ENCODE results near the gene MYO1B. TPM values are rescaled to one million over a fixed set of nuclear protein-coding genes. Genes with fewer than 3 reads are reported as not detected.

Gene MYO1B
- total RNA-seq, 1 experiment from 2014 or later = 37.8 TPM

DNA sequence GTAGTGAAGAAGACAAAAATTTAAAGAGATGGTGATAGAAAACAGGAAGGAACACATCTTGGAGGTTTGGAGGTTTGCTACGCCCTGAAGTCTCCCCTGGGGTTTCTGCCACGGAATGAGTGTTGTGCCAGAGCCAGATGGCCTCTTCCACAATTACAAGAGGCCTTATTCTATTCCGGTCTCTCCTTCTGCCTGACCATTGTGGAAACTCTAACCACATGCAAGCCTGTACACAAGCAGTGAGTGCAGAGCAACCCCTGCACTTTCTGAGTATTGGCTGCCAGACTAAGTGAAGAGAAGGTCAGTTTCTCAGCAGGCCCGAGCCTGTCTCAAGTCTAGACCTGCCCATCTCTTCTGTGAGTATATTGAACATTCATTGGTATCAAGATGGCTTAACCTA lies 22.7 kb upstream of the MYO1B start:
- no peak for DNase-seq (ENCODE audit: low spot score)
- Histone ChIP-seq H3K4me3 (ENCODE audit: low read depth, low read length, poor library complexity, severe bottlenecking) (no peak overlapping the region), H3K9me3 (ENCODE audit: low read depth, low read length, poor library complexity, severe bottlenecking) (no peaks in the 10 kb centered on the region), H3K27ac (ENCODE audit: low read depth, low read length, poor library complexity, severe bottlenecking) (no peak overlapping the region), H3K36me3 (ENCODE audit: insufficient read depth, low read length, poor library complexity, severe bottlenecking) (no peaks in the 10 kb centered on the region), H3K4me1 (ENCODE audit: insufficient read depth, low read length, poor library complexity, severe bottlenecking) (no peaks in the 10 kb centered on the region), H3K27me3 (replicated peaks; ENCODE audit: insufficient read depth, low read depth, low read length, poor library complexity) (no peaks in the 10 kb centered on the region)
- BruUV-seq (replicated peaks) = no TSS peak
- POLR2A ChIA-PET (ENCODE audit: low non-redundant PET) = no interaction called here
- CTCF ChIA-PET = no interaction called here
- no peak for TF ChIP-seq EZH2 (IDR thresholded peaks at IDR 0.05; ENCODE audit: borderline replicate concordance, low read depth, low read length, poor library complexity, severe bottlenecking)
- TF ChIP-seq, protein P1, sequence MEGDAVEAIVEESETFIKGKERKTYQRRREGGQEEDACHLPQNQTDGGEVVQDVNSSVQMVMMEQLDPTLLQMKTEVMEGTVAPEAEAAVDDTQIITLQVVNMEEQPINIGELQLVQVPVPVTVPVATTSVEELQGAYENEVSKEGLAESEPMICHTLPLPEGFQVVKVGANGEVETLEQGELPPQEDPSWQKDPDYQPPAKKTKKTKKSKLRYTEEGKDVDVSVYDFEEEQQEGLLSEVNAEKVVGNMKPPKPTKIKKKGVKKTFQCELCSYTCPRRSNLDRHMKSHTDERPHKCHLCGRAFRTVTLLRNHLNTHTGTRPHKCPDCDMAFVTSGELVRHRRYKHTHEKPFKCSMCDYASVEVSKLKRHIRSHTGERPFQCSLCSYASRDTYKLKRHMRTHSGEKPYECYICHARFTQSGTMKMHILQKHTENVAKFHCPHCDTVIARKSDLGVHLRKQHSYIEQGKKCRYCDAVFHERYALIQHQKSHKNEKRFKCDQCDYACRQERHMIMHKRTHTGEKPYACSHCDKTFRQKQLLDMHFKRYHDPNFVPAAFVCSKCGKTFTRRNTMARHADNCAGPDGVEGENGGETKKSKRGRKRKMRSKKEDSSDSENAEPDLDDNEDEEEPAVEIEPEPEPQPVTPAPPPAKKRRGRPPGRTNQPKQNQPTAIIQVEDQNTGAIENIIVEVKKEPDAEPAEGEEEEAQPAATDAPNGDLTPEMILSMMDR (conservative IDR thresholded peaks at IDR 0.05; ENCODE audit: low read depth, low read length) = no peak
- intact Hi-C loops (cut with micrococcal nuclease; ENCODE audit: unreplicated experiment) = no loop called here

GRCh38 chr2:191222952-191223351 lies 22.3 kb upstream of the MYO1B start:
- H3K4me3 ChIP-seq (ENCODE audit: low read depth, low read length, poor library complexity, severe bottlenecking) = no peak overlapping the region
- TF ChIP-seq, protein P1 (conservative IDR thresholded peaks at IDR 0.05; ENCODE audit: low read depth, low read length) = no peak
- no peak for TF ChIP-seq EZH2 (IDR thresholded peaks at IDR 0.05; ENCODE audit: borderline replicate concordance, low read depth, low read length, poor library complexity, severe bottlenecking)
- no TSS peak for BruUV-seq (replicated peaks)
- intact Hi-C loops (cut with micrococcal nuclease; ENCODE audit: unreplicated experiment) = no loop called here
- no peak overlapping the region for H3K27ac ChIP-seq (ENCODE audit: low read depth, low read length, poor library complexity, severe bottlenecking)
- no peaks in the 10 kb centered on the region for H3K27me3 ChIP-seq (replicated peaks; ENCODE audit: insufficient read depth, low read depth, low read length, poor library complexity)
- H3K9me3 ChIP-seq (ENCODE audit: low read depth, low read length, poor library complexity, severe bottlenecking) = no peaks in the 10 kb centered on the region
- H3K4me1 ChIP-seq (ENCODE audit: insufficient read depth, low read length, poor library complexity, severe bottlenecking) = no peaks in the 10 kb centered on the region
- ChIA-PET CTCF (interaction anchor here (0.5 kb wide), 1 partner anchor 289 kb away, joined by 3 read pairs; no protein-coding TSS in a partner anchor), POLR2A (ENCODE audit: low non-redundant PET) (no interaction called here)
- no peak for DNase-seq (ENCODE audit: low spot score)
- H3K36me3 ChIP-seq (ENCODE audit: insufficient read depth, low read length, poor library complexity, severe bottlenecking) = no peaks in the 10 kb centered on the region

DNA sequence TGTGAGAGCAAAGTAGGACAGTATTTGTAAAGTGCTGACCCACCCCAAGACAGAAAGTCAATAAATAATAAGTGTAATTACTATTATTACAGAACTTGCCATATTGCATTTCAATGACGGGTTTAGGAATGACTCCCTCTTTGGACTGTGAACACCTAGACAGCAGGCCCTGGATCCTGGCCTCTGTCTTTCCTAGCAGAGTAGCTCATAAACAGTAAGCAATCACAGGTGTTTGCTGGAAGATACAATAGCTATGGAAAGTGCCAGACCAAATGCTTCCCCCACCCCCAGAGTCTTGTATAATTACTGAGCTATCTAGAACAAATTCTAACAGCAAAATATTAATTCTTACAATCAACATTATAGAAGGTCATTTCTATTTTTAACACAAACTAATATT lies 20.1 kb upstream of the MYO1B start:
- no peak for DNase-seq (ENCODE audit: low spot score)
- no TSS peak for BruUV-seq (replicated peaks)
- ChIA-PET POLR2A (ENCODE audit: low non-redundant PET) (no interaction called here), CTCF (interaction anchor here (0.6 kb wide), 1 partner anchor 257 kb away, joined by 3 read pairs; no protein-coding TSS in a partner anchor)
- intact Hi-C loops (cut with micrococcal nuclease; ENCODE audit: unreplicated experiment) = no loop called here
- H3K4me3 ChIP-seq (ENCODE audit: low read depth, low read length, poor library complexity, severe bottlenecking) = no peak overlapping the region
- H3K36me3 ChIP-seq (ENCODE audit: insufficient read depth, low read length, poor library complexity, severe bottlenecking) = no peaks in the 10 kb centered on the region
- no peak overlapping the region for H3K27ac ChIP-seq (ENCODE audit: low read depth, low read length, poor library complexity, severe bottlenecking)
- H3K27me3 ChIP-seq (replicated peaks; ENCODE audit: insufficient read depth, low read depth, low read length, poor library complexity) = no peaks in the 10 kb centered on the region
- TF ChIP-seq, protein P1 (conservative IDR thresholded peaks at IDR 0.05; ENCODE audit: low read depth, low read length) = no peak
- TF ChIP-seq EZH2 (IDR thresholded peaks at IDR 0.05; ENCODE audit: borderline replicate concordance, low read depth, low read length, poor library complexity, severe bottlenecking) = no peak
- no peaks in the 10 kb centered on the region for H3K9me3 ChIP-seq (ENCODE audit: low read depth, low read length, poor library complexity, severe bottlenecking)
- no peaks in the 10 kb centered on the region for H3K4me1 ChIP-seq (ENCODE audit: insufficient read depth, low read length, poor library complexity, severe bottlenecking)

Measured in A673 (cell line).